ENCODE results near the gene ZNF444.

ZNF444 gene

DNA sequence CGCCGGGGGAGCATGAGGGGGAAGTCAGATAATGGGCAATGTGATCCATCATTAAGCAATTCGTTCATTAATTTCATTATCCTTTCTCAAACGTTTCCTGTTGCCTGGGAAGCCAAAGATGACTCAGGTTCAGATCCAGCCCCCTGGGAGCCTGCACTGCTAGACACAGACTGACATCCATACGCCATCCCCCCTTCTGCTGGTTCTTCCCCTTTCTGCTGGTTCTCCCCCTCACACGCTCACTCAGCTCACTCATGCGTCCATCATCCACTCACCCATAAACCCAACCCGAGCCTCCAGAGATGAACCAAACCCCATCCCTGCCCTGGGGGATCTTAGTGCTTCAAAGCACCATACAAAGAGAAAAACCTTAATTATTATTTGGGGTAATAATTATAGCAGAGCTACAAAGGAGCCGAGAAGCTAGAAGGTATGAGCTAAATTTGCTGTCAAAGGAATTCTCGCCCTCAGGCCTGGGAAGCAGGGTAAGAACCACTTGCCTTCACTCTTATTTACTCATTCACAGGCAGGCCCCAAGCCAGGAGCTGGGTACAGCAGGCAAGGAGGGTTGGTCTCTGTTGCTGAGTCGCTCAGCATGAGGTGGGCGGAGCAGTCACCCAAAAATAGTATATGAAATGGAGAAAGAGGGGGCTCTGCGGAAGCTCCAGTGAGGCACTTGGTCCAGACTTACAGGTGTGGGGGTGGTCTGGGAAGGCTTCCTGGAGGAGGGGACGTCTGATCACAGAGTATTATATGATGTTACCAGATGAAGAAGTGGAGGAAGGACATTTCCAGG is 7.0 kb upstream of the ZNF444 start:
- Histone ChIP-seq H3K4me3 (ENCODE audit: low read depth, low read length) (no peak overlapping the region), H3K79me2 (no peaks in the 10 kb centered on the region), H3K9me3 (ENCODE audit: control insufficient read depth, low read length) (no peaks in the 10 kb centered on the region), H3K27ac (no peak overlapping the region), H3K4me1 (no peaks in the 10 kb centered on the region), H3K4me2 (ENCODE audit: low read length) (no peak overlapping the region), H3K36me3 (ENCODE audit: control insufficient read depth, insufficient read depth, low read length) (no peaks in the 10 kb centered on the region), H3K27me3 (ENCODE audit: control insufficient read depth, insufficient read depth, low read length) (no peaks in the 10 kb centered on the region), H2AFZ (no peak overlapping the region), H3K9ac (no peak overlapping the region)
- TF ChIP-seq, protein P1, sequence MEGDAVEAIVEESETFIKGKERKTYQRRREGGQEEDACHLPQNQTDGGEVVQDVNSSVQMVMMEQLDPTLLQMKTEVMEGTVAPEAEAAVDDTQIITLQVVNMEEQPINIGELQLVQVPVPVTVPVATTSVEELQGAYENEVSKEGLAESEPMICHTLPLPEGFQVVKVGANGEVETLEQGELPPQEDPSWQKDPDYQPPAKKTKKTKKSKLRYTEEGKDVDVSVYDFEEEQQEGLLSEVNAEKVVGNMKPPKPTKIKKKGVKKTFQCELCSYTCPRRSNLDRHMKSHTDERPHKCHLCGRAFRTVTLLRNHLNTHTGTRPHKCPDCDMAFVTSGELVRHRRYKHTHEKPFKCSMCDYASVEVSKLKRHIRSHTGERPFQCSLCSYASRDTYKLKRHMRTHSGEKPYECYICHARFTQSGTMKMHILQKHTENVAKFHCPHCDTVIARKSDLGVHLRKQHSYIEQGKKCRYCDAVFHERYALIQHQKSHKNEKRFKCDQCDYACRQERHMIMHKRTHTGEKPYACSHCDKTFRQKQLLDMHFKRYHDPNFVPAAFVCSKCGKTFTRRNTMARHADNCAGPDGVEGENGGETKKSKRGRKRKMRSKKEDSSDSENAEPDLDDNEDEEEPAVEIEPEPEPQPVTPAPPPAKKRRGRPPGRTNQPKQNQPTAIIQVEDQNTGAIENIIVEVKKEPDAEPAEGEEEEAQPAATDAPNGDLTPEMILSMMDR (IDR thresholded peaks at IDR 0.05): no peak

DNA sequence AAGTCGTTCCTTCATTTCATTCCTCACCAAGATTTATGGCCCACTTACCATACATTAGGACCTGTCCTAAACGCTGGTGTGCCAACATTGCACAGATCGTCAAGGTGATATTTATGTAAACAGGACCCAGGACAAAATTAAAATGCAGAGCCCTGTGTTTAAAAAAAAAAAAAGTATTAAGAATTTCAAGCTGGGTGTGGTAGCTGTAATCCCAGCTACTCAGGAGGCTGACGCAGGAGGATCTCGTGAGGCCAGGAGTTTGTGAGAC is 6.5 kb upstream of the ZNF444 start:
- Histone ChIP-seq H3K36me3 (ENCODE audit: control insufficient read depth, insufficient read depth, low read length) (no peaks in the 10 kb centered on the region), H2AFZ (no peak overlapping the region), H3K27ac (no peak overlapping the region), H3K9me3 (ENCODE audit: control insufficient read depth, low read length) (no peaks in the 10 kb centered on the region), H3K4me1 (no peaks in the 10 kb centered on the region), H3K4me3 (ENCODE audit: low read depth, low read length) (no peak overlapping the region), H3K9ac (no peak overlapping the region), H3K4me2 (ENCODE audit: low read length) (no peak overlapping the region), H3K27me3 (ENCODE audit: control insufficient read depth, insufficient read depth, low read length) (no peaks in the 10 kb centered on the region), H3K79me2 (no peaks in the 10 kb centered on the region)
- TF ChIP-seq, protein P1 (IDR thresholded peaks at IDR 0.05): no peak

DNA sequence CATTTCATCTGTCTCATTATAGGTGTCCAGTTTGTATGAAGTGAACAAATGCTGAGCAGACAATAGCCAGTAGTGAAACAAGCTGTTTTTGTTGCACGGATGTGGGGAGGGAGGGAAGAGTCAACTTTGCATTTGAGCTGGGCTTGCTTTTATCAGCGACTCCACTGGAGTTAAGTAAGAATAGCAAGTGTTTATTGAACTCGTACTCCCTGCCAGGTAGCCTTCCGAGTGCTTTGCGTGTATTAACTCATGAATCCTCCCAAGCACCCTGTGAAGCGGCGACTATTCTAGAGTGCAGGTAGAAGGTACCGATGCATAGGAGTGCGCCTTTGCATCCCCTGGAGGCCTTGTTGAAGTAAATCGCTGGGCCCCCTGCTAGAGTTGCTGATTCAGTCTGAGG is 4.7 kb upstream of the ZNF444 start:
- Histone ChIP-seq H3K9ac (no peak overlapping the region), H3K9me3 (ENCODE audit: control insufficient read depth, low read length) (no peaks in the 10 kb centered on the region), H3K79me2 (no peaks in the 10 kb centered on the region), H3K27me3 (ENCODE audit: control insufficient read depth, insufficient read depth, low read length) (no peaks in the 10 kb centered on the region), H3K36me3 (ENCODE audit: control insufficient read depth, insufficient read depth, low read length) (no peaks in the 10 kb centered on the region), H3K4me2 (ENCODE audit: low read length) (no peak overlapping the region), H3K4me1 (no peaks in the 10 kb centered on the region), H2AFZ (no peak overlapping the region), H3K4me3 (ENCODE audit: low read depth, low read length) (no peak overlapping the region), H3K27ac (no peak overlapping the region)
- TF ChIP-seq, protein P1 (IDR thresholded peaks at IDR 0.05): no peak

DNA sequence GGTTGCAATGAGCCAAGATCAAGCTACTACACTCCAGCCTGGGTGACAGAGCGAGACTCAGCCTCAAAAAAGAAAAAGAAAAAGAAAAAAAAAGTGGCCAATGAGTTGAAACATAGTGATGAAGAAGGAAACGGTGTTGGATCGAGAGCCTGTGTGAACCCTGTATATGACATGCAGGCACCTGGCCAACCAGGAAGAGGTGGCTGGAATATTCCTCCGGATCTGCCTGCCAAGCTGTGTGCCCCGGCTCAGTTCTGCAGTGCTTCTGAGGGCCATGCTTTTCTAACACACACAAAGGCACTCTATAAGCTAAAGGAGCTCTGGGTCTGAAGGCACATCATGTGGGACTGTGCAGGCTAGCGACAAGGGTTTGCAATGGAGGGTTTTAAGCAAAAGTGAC is 3.7 kb upstream of the ZNF444 start:
- TF ChIP-seq, protein P1 (IDR thresholded peaks at IDR 0.05): no peak
- H3K4me3 ChIP-seq (ENCODE audit: low read depth, low read length): no peak overlapping the region
- no peaks in the 10 kb centered on the region for H3K36me3 ChIP-seq (ENCODE audit: control insufficient read depth, insufficient read depth, low read length)
- no peak overlapping the region for H3K4me2 ChIP-seq (ENCODE audit: low read length)
- H3K27me3 ChIP-seq (ENCODE audit: control insufficient read depth, insufficient read depth, low read length): no peaks in the 10 kb centered on the region
- no peak overlapping the region for H2AFZ ChIP-seq
- H3K9me3 ChIP-seq (ENCODE audit: control insufficient read depth, low read length): no peaks in the 10 kb centered on the region
- no peaks in the 10 kb centered on the region for H3K4me1 ChIP-seq
- H3K9ac ChIP-seq: no peak overlapping the region
- no peaks in the 10 kb centered on the region for H3K79me2 ChIP-seq
- H3K27ac ChIP-seq: no peak overlapping the region

DNA sequence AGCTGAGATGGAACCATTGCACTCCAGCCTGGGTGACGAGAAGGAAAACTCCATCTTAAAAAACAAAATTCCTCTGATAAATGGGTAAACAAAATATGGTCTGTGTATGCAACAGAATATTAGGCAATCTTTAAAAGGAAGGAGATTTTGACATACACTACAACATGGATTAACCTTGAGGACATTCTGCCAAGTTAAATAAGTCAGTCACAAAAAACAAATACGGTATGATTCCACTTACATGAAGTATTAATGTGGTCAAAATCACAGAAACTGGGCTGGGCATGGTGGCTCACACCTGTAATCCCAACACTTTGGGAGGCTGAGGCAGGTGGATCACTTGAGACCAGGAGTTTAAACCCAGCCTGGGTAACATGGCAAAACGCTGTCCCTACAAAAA is 3.0 kb upstream of the ZNF444 start:
- Histone ChIP-seq H3K27ac (no peak overlapping the region), H3K4me1 (no peaks in the 10 kb centered on the region), H3K79me2 (no peaks in the 10 kb centered on the region), H3K4me2 (ENCODE audit: low read length) (no peak overlapping the region), H3K9ac (no peak overlapping the region), H3K27me3 (ENCODE audit: control insufficient read depth, insufficient read depth, low read length) (no peaks in the 10 kb centered on the region), H3K9me3 (ENCODE audit: control insufficient read depth, low read length) (no peaks in the 10 kb centered on the region), H2AFZ (no peak overlapping the region), H3K4me3 (ENCODE audit: low read depth, low read length) (no peak overlapping the region), H3K36me3 (ENCODE audit: control insufficient read depth, insufficient read depth, low read length) (no peaks in the 10 kb centered on the region)
- TF ChIP-seq, protein P1 (IDR thresholded peaks at IDR 0.05): no peak
